Kidney (tissue), 14 donors: ENCODE data around the gene ARSD. TPM values are rescaled to one million over a fixed set of nuclear protein-coding genes. Genes with fewer than 3 reads are reported as not detected.
A peak's percentile ranks its signal among the peaks of the same experiment; 100 is the strongest.

Experiments used
- DNase-seq, 5 donors: peaks; one replicate each; pipeline ENCODE4 v3.0.0-alpha.2; 2013 to 2020
- FAIRE-seq: peaks from 2 replicates; lab custom pipeline; 2012; peaks lifted over from hg19 to GRCh38; lab: Jason Lieb, UNC
- H3K27ac ChIP-seq, 2 donors: one replicate each; pipeline ENCODE4 v1.7.0; 2013; ENCODE audit warnings: low read depth in 2 of 2, low read length in 2 of 2, inconsistent platforms in 1 of 2
- H3K27me3 ChIP-seq: one replicate; pipeline ENCODE4 v1.7.1; 2013; ENCODE audit warnings: low read length, inconsistent platforms; ENCODE audit not compliant: control insufficient read depth, insufficient read depth
- H3K36me3 ChIP-seq, 3 donors: one replicate each; pipeline versions ENCODE4 v1.7.0 to v1.7.1; 2013; ENCODE audit warnings: low read length in 3 of 3, control low read depth in 1 of 3, inconsistent platforms in 1 of 3; ENCODE audit not compliant: insufficient read depth in 3 of 3, control insufficient read depth in 2 of 3
- H3K4me1 ChIP-seq, 3 donors: one replicate each; pipeline versions ENCODE4 v1.7.0 to v1.7.1; 2013; ENCODE audit warnings: low read length in 3 of 3, inconsistent platforms in 1 of 3, low read depth in 1 of 3; ENCODE audit not compliant: control insufficient read depth in 2 of 3, insufficient read depth in 2 of 3
- H3K4me3 ChIP-seq, 3 donors: one replicate each; pipeline versions ENCODE4 v1.7.0 to v1.8.1; 2013; ENCODE audit warnings: low read length in 3 of 3, control low read depth in 1 of 3, inconsistent platforms in 1 of 3
- H3K9ac ChIP-seq, 3 donors: one replicate each; pipeline versions ENCODE4 v1.7.0 to v1.7.1; 2013; ENCODE audit warnings: low read length in 3 of 3, control low read depth in 1 of 3, inconsistent platforms in 1 of 3
- H3K9me3 ChIP-seq, 3 donors: one replicate each; pipeline versions ENCODE4 v1.7.0 to v1.7.1; 2013; ENCODE audit warnings: low read length in 3 of 3, control low read depth in 1 of 3, inconsistent platforms in 1 of 3; ENCODE audit not compliant: control insufficient read depth in 2 of 3, insufficient read depth in 1 of 3
- intact Hi-C: fragments of 100-400 bp; cut with DNase I; formaldehyde crosslinking; loops from one replicate; pipeline ENCODE4 v1.11.1; 2022
- polyA plus RNA-seq: library from polyadenylated mRNA; stranded (reverse); fragments of 350-450 nt; fragmentation: Illumina TruSeq; extraction: RNeasy Lipid Tissue Mini Kit (QIAGEN cat#74804); gene quantifications from one replicate; pipeline ENCODE4 v1.2.3, GENCODE V29; 2014; ENCODE audit warnings: low read depth, low replicate concordance; ENCODE audit not compliant: insufficient read depth
- total RNA-seq: library from RNA; stranded (reverse); fragmentation: NEBNext Ultra II Directional; extraction: Animal tissue kit (Norgen Biotek cat#: 25700); gene quantifications from one replicate; pipeline ENCODE4 v1.2.1, GENCODE V29; 2021
- TF ChIP-seq, protein P1 (sequence below): IDR thresholded peaks from 3 replicates; pipeline ENCODE4 v1.5.1; 2012; ENCODE audit warnings: mild to moderate bottlenecking, moderate library complexity, borderline replicate concordance; ENCODE audit not compliant: insufficient read depth; ENCODE audit errors: extremely low read depth
- donor health status: control.
- donor health status: control.
- donor health status: control.
- donor health status: control.
- donor health status: control.
- donor health status: DM: yes; HTN: yes; CAD: no.
- donor health status: Normal renal cell carcinoma (clear cell type).

The ARSD gene
- total and polyA plus RNA-seq, 2 donors from 2014 or later: 35.4 to 106 TPM

GRCh38 chrX:2924151-2924550 lies 5.0 kb downstream of the ARSD start:
- DNase-seq: no peak

GRCh38 chrX:2921750-2922149 lies 7.4 kb downstream of the ARSD start:
- H3K9ac ChIP-seq: no peak overlapping the region
- no peak overlapping the region for H3K4me3 ChIP-seq
- intact Hi-C loops: no loop called here
- TF ChIP-seq, protein P1, sequence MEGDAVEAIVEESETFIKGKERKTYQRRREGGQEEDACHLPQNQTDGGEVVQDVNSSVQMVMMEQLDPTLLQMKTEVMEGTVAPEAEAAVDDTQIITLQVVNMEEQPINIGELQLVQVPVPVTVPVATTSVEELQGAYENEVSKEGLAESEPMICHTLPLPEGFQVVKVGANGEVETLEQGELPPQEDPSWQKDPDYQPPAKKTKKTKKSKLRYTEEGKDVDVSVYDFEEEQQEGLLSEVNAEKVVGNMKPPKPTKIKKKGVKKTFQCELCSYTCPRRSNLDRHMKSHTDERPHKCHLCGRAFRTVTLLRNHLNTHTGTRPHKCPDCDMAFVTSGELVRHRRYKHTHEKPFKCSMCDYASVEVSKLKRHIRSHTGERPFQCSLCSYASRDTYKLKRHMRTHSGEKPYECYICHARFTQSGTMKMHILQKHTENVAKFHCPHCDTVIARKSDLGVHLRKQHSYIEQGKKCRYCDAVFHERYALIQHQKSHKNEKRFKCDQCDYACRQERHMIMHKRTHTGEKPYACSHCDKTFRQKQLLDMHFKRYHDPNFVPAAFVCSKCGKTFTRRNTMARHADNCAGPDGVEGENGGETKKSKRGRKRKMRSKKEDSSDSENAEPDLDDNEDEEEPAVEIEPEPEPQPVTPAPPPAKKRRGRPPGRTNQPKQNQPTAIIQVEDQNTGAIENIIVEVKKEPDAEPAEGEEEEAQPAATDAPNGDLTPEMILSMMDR: no peak
- H3K36me3 ChIP-seq: peaks cover 0 to 5% (median 3%) of the 10 kb centered on the region in 3 donors
- H3K9me3 ChIP-seq: no peaks in the 10 kb centered on the region
- DNase-seq: no peak
- FAIRE-seq: no peak
- H3K27me3 ChIP-seq: no peaks in the 10 kb centered on the region
- no peaks in the 10 kb centered on the region for H3K4me1 ChIP-seq
- no peak overlapping the region for H3K27ac ChIP-seq

More at GRCh38 chrX:2924151-2924550, 5.0 kb downstream of the ARSD start:
- H3K4me3 ChIP-seq: no peak overlapping the region
- peaks cover 0 to 5% (median 3%) of the 10 kb centered on the region in 3 donors for H3K36me3 ChIP-seq
- TF ChIP-seq, protein P1: no peak
- H3K9me3 ChIP-seq: no peaks in the 10 kb centered on the region
- H3K4me1 ChIP-seq: no peaks in the 10 kb centered on the region
- no peak overlapping the region for H3K9ac ChIP-seq
- intact Hi-C loops: no loop called here
- H3K27me3 ChIP-seq: no peaks in the 10 kb centered on the region
- no peak for FAIRE-seq
- no peak overlapping the region for H3K27ac ChIP-seq

- no peak overlapping the region for H3K4me3 ChIP-seq
- TF ChIP-seq, protein P1: no peak
- intact Hi-C loops: no loop called here
- no peak overlapping the region for H3K27ac ChIP-seq
- peak; percentile 62 for FAIRE-seq
- H3K9me3 ChIP-seq: no peaks in the 10 kb centered on the region
- H3K4me1 ChIP-seq: no peaks in the 10 kb centered on the region
- H3K36me3 ChIP-seq: peaks cover 0 to 5% (median 3%) of the 10 kb centered on the region in 3 donors
- no peak for DNase-seq
- no peaks in the 10 kb centered on the region for H3K27me3 ChIP-seq
- H3K9ac ChIP-seq: no peak overlapping the region
These were observed 7.9 kb downstream of the ARSD start for GRCh38 chrX:2921193-2921592.

DNA sequence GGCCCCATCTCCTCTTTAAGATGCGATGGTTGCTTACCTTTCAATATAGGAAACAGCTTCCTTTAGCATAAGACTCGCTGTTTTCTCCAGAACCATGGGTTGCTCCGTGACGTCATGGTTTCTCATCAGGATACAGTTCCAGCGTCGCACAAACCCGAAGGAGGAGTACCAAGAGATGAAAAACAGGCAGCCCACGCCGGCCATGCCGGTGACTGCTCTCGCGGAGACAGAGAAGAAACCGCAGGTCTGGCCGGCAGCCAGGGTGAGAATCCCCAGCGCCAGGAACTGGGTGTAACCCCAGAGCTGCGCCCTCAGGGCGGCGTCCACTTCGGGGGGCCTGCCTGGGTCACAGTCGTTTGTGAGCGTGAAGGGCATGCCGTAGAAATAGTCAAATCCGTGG lies 11.4 kb downstream of the ARSD start:
- Histone ChIP-seq H3K4me3 (no peak overlapping the region), H3K9ac (no peak overlapping the region), H3K9me3 (no peaks in the 10 kb centered on the region), H3K27me3 (no peaks in the 10 kb centered on the region), H3K4me1 (no peaks in the 10 kb centered on the region), H3K27ac (no peak overlapping the region), H3K36me3 (peaks cover 0 to 5% (median 3%) of the 10 kb centered on the region in 3 donors)
- TF ChIP-seq, protein P1: no peak
- DNase-seq (no peak), FAIRE-seq (no peak)
- intact Hi-C loops: no loop called here
